GM19395 (cell line): ENCODE measurements around the gene STAT4.

Experiments used
- ATAC-seq: cut with Tn5 transposase; IDR thresholded peaks from one replicate; pipeline ENCODE4 v1.9.1; 2021; ENCODE audit warnings: mild to moderate bottlenecking, moderate library complexity; ENCODE audit not compliant: unreplicated experiment

The STAT4 gene

GRCh38 chr2:191050640-191050987 is 100.2 kb downstream of the STAT4 start:
- ATAC-seq: no peak

- ATAC-seq: peak; percentile 78
These were observed 100.8 kb downstream of the STAT4 start for GRCh38 chr2:191049728-191050639.

GRCh38 chr2:191048073-191048472 is 102.7 kb downstream of the STAT4 start:
- ATAC-seq: no peak

GRCh38 chr2:191045141-191045540 is 105.7 kb downstream of the STAT4 start:
- ATAC-seq: no peak

- ATAC-seq: no peak
These were observed 107.4 kb downstream of the STAT4 start for GRCh38 chr2:191043438-191043837.

GRCh38 chr2:191041418-191042161 is 109.2 kb downstream of the STAT4 start:
- ATAC-seq: no peak

GRCh38 chr2:191039616-191040015 is 111.2 kb downstream of the STAT4 start:
- no peak for ATAC-seq

- no peak for ATAC-seq
These were observed 112.1 kb downstream of the STAT4 start for GRCh38 chr2:191038741-191039140.

- ATAC-seq: no peak
These were observed 112.5 kb downstream of the STAT4 start for GRCh38 chr2:191038241-191038725.

GRCh38 chr2:191037351-191037750 is 113.4 kb downstream of the STAT4 start:
- ATAC-seq: no peak

- no peak for ATAC-seq
These were observed 114.4 kb downstream of the STAT4 start for GRCh38 chr2:191036363-191036762.

GRCh38 chr2:191032588-191033429 is 118.0 kb downstream of the STAT4 start:
- no peak for ATAC-seq

GRCh38 chr2:191031256-191031655 is 119.5 kb downstream of the STAT4 start:
- no peak for ATAC-seq

- peak; percentile 93 for ATAC-seq
These were observed 120.2 kb downstream of the STAT4 start for GRCh38 chr2:191030521-191031154.

- no peak for ATAC-seq
These were observed 121.4 kb downstream of the STAT4 start for GRCh38 chr2:191029280-191029950.

GRCh38 chr2:191026377-191026776 is 124.4 kb downstream of the STAT4 start:
- no peak for ATAC-seq

GRCh38 chr2:191025135-191025534 is 125.7 kb downstream of the STAT4 start:
- ATAC-seq: no peak

- peak; percentile 19 for ATAC-seq
These were observed 127.5 kb downstream of the STAT4 start for GRCh38 chr2:191023235-191023679.

GRCh38 chr2:191020742-191021381 is 129.9 kb downstream of the STAT4 start:
- ATAC-seq: peak; percentile 26
